ENCODE measurements around the gene FHL2. TPM values are rescaled to one million over a fixed set of nuclear protein-coding genes. Genes with fewer than 3 reads are reported as not detected.
A peak's percentile ranks its signal among the peaks of the same experiment; 100 is the strongest.

FHL2 gene, protein sequence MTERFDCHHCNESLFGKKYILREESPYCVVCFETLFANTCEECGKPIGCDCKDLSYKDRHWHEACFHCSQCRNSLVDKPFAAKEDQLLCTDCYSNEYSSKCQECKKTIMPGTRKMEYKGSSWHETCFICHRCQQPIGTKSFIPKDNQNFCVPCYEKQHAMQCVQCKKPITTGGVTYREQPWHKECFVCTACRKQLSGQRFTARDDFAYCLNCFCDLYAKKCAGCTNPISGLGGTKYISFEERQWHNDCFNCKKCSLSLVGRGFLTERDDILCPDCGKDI
- total RNA-seq = 1 to 10 TPM; 1.3 to 1.5 TPM

DNA sequence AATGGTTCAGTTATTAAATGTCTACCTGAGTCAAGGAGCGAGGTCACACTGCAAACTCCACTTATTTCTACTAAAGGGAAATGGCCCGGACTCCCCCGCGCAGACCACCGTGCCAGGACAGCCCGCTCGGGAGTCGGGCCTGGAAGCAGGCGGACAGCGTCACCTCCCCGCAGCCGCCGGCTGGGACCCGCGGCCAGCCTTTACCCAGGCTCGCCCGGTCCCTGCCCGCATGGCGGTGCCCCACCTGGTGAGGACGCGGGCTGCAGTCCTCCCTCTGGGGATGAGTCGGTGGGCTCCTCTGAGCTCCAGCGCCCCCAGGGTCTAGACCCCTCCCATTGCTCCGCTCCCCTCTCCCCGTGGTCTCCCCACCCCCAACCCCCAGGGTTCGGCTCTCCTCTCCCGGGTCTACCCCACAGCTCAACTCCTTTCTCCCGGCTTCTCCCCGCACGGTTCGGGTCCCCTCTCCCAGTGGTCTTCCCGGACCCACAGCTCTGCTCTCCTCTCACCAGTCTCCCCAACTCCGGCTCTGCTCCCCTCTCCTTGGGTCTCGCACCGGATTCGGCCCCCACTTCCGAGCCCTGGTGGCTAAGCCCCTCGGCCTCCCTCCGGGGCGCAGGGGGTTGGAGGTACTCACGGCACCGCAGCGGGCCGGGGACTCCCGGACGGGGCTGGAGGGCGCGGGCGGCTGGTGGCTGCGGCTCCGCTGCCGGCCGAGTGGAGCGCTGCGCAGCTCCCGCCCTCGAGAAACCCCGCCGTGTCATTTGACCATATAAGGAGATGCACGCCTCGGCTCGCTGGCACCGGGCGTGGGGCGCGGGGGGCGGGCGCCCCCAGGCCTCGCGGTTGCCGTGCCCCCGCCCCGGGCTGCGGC lies at the start of gene FHL2:
TSS of gene FHL2 (minus strand) at position 716 of the 871 bp plus-strand sequence. CDS start 12,535 bp downstream, outside the sequence.
- Mint-ChIP-seq H3K9me3 (no peaks in the 10 kb centered on the region), H3K4me3 (peak within 1 kb of the TSS; percentile 70), H3K36me3 (no peaks in the 10 kb centered on the region), H3K27ac (no peak within 1 kb of the TSS), H3K27me3 (peaks cover 24% of the 10 kb centered on the region), H3K4me1 (ENCODE audit: low read depth) (peaks cover 7% of the 10 kb centered on the region)
- DNase-seq = peak; percentile 77
- intact Hi-C loops (cut with micrococcal nuclease) = no loop called here
- ChIA-PET POLR2A (no interaction called here), CTCF (interaction anchor here (1.2 to 1.9 kb wide), 2 partner anchors 29 to 147 kb away, joined by 3 to 10 read pairs; no protein-coding TSS in a partner anchor)

DNA sequence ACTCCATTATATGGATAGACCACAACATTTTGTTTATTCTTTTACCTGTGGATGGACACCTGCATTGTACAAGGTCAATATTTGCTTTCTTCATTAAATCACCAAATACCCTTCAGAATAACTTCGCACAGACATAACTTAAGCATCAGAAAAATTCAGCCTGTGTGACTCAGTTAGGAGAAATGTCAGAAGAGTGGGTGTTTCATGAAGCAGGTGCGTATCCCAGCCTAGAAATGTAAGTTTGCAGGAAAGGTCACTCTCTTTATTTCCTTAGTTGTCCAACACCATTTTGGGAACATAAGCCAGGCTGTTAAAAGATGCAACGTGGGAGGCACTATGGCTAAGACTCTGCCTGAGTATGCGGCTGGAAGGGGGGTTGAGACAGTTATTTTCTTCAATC lies 48.6 kb upstream of the FHL2 start:
- POLR2A ChIA-PET = no interaction called here
- DNase-seq = no peak
- no peaks in the 10 kb centered on the region for H3K36me3 Mint-ChIP-seq
- intact Hi-C loops (cut with micrococcal nuclease) = no loop called here
- peaks cover 19% of the 10 kb centered on the region for H3K27me3 Mint-ChIP-seq
- no peaks in the 10 kb centered on the region for H3K9me3 Mint-ChIP-seq
- CTCF ChIA-PET = no interaction called here
- no peak overlapping the region for H3K4me3 Mint-ChIP-seq
- H3K4me1 Mint-ChIP-seq (ENCODE audit: low read depth) = no peaks in the 10 kb centered on the region
- H3K27ac Mint-ChIP-seq = no peak overlapping the region

DNA sequence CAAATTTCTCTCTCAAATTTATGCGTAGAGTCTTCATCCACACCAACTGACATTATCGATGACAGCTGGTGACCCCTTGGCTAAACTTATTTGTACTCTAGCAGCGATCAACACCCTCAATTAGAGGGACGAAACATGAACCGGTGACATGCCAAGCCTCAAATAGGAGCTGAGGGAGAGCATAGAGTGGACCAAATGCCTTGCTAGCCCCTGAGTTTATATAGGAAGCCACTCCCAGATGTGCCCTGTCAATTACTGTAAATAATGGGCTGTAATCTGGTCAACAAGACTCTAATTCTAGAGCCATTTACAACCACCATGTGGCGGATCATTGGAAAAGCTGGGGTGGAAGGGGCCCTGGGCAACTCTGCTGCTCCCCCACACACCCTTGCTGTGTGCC lies 47.6 kb upstream of the FHL2 start:
- intact Hi-C loops (cut with micrococcal nuclease) = no loop called here
- POLR2A ChIA-PET = no interaction called here
- no peak for DNase-seq
- H3K36me3 Mint-ChIP-seq = no peaks in the 10 kb centered on the region
- H3K9me3 Mint-ChIP-seq = no peaks in the 10 kb centered on the region
- H3K27me3 Mint-ChIP-seq = peaks cover 19% of the 10 kb centered on the region
- no peak overlapping the region for H3K4me3 Mint-ChIP-seq
- no peaks in the 10 kb centered on the region for H3K4me1 Mint-ChIP-seq (ENCODE audit: low read depth)
- H3K27ac Mint-ChIP-seq = no peak overlapping the region
- CTCF ChIA-PET = no interaction called here

DNA sequence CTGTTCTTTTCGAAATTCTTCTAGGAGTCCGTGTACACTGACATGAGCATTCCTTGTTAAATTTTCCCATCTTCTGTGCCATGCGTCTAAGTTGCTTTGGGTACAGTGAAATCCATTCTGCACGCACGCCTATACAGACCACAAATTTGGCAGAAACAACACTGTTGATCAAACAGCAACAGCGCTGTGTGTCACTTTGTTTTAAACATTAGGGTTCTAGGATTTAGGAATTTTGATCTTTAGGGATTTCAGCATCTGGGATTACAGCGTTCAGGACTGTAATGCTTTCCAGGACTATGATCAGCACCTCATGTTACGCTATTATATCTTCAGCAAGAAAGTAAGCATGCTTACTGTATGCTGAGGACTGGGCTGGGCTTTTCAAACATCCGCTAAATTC lies 47.1 kb upstream of the FHL2 start:
- ChIA-PET CTCF (no interaction called here), POLR2A (no interaction called here)
- Mint-ChIP-seq H3K36me3 (no peaks in the 10 kb centered on the region), H3K4me3 (no peak overlapping the region), H3K4me1 (ENCODE audit: low read depth) (no peaks in the 10 kb centered on the region), H3K27me3 (peaks cover 19% of the 10 kb centered on the region), H3K9me3 (no peaks in the 10 kb centered on the region), H3K27ac (no peak overlapping the region)
- no peak for DNase-seq
- intact Hi-C loops (cut with micrococcal nuclease) = no loop called here

DNA sequence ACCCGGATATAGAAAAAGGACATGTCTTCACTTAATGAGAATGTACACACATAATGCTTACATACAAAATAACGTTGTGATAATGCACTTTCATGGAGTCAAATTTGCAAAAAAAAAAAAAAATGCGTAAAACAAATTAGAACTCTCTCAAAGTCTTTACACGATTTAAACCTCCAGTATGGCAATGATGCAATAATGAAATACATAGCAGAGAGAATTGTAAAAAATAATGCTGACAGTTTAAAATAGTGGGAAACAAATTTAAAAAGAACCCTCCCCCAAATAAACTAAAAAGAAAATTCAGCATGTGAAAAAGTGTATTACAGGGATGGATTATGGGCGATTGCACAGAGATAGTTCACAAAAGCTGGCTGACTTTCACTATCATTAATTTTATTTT lies 46.6 kb upstream of the FHL2 start:
- Mint-ChIP-seq H3K27me3 (peaks cover 16% of the 10 kb centered on the region), H3K4me1 (ENCODE audit: low read depth) (no peaks in the 10 kb centered on the region), H3K27ac (no peak overlapping the region), H3K4me3 (no peak overlapping the region), H3K36me3 (no peaks in the 10 kb centered on the region), H3K9me3 (no peaks in the 10 kb centered on the region)
- DNase-seq = no peak
- ChIA-PET CTCF (no interaction called here), POLR2A (no interaction called here)
- intact Hi-C loops (cut with micrococcal nuclease) = no loop called here

DNA sequence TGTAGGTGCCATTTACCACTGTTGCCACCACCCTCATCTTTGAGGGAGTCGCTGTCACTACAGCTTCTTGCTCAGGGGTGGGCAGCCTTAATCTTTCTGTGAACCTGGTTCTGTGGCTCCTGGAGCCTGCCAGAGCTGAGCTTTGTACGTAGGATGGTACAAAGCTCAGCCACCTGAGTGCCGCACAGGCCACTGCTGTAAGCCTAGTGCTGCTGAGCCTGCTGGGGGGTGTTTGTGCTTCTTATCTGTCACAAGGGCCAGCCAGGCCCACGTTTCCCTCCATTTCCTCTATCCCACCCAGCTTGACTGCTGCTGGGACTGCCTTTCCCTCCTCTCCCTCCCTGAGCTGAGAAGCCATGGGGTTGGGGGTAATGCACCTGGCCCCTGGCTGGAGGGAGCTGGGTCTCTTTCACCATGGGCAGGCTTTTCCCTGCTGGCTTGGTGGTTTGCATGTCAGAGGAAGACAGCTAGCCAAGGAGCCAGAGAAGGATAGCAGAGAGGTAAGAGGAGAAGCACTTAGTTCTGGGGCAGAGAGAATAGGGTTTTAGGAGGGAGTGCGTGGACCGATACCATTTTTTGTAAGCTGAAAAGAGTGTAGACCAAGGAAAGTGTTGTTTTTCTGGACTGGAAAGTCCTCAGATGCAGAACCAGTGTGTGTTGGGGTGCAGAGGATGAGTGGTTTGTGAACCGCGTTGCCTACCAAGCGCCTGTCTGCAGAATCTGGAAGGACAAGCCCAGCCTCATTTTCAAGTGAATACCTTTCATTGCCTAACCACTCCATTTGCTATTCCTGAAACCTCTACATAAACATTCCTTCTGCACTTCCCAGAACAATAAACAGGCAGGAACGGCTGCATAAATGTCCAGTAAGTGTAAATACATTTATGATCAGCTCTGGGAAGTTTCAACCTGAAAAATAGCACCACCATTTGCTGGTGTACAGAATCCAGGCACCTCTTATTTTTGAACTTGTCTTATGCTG lies 45.1 kb upstream of the FHL2 start:
- POLR2A ChIA-PET = no interaction called here
- Mint-ChIP-seq H3K4me3 (no peak overlapping the region), H3K36me3 (no peaks in the 10 kb centered on the region), H3K4me1 (ENCODE audit: low read depth) (no peaks in the 10 kb centered on the region), H3K27me3 (peaks cover 7% of the 10 kb centered on the region), H3K9me3 (no peaks in the 10 kb centered on the region), H3K27ac (no peak overlapping the region)
- intact Hi-C loops (cut with micrococcal nuclease) = no loop called here
- no peak for DNase-seq
- CTCF ChIA-PET = no interaction called here

DNA sequence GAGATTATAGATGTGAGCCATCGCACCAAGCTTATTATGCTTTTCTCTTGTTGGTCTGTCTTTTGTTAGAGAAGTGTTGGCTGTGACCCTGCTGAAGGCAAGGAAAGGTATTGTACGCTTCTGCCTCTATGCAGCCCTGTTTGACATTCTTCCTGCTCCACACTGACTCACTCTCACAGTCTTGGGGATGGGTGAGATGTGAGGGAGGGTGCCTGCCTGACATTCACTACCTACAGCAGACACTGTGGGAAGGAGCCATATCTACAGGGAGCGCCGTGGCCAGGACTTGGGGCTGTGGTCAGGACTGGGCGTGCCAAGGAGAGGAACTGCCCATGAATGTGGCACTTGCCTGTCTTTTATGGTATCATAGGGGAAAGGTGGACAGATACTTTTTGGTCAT lies 43.9 kb upstream of the FHL2 start:
- H3K27ac Mint-ChIP-seq = no peak overlapping the region
- no peaks in the 10 kb centered on the region for H3K4me1 Mint-ChIP-seq (ENCODE audit: low read depth)
- peaks cover 2% of the 10 kb centered on the region for H3K27me3 Mint-ChIP-seq
- no peak for DNase-seq
- intact Hi-C loops (cut with micrococcal nuclease) = no loop called here
- ChIA-PET CTCF (no interaction called here), POLR2A (no interaction called here)
- no peak overlapping the region for H3K4me3 Mint-ChIP-seq
- no peaks in the 10 kb centered on the region for H3K9me3 Mint-ChIP-seq
- no peaks in the 10 kb centered on the region for H3K36me3 Mint-ChIP-seq

DNA sequence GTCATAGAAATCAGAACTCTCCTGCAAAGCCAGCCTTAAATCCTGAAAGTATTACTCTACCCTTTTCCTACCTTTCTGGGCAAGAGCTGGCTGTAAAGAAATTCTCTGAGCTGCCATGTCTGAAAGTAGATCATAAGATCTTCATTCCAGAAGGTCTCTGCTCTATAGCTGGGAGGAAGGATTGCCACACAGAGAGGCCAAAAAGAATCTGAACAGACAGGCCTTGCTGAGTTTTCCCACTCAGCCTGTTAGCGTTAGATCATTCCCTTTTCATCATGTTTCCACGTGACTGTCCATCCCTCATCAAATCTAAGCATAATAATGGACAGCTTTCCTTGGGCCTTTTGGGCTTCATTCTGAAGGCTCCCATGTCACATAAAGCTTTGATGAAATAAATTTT lies 43.2 kb upstream of the FHL2 start:
- H3K27me3 Mint-ChIP-seq = peaks cover 2% of the 10 kb centered on the region
- no peaks in the 10 kb centered on the region for H3K9me3 Mint-ChIP-seq
- no peak overlapping the region for H3K27ac Mint-ChIP-seq
- H3K36me3 Mint-ChIP-seq = no peaks in the 10 kb centered on the region
- CTCF ChIA-PET = no interaction called here
- intact Hi-C loops (cut with micrococcal nuclease) = no loop called here
- no peak for DNase-seq
- no peaks in the 10 kb centered on the region for H3K4me1 Mint-ChIP-seq (ENCODE audit: low read depth)
- H3K4me3 Mint-ChIP-seq = no peak overlapping the region
- POLR2A ChIA-PET = no interaction called here

DNA sequence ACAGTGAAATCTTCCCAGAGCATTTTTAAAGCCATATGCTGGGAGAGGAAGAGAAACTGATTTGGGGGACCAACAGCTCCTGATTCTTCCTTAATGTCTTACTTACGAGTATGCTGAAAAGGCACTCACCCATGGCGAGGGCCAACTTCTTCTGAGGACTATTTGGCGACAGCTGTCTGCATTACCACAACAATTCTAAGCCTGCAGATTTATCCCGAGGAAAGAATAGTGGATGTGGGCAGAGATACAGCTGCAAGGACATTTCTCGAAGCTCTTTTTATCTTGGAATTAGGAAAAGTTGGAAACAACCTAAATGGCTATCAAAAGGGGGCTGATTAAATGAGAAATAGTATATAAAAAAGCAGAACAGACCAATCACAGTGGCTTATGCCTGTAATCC lies 40.3 kb upstream of the FHL2 start:
- H3K4me3 Mint-ChIP-seq = no peak overlapping the region
- no peak for DNase-seq
- H3K27ac Mint-ChIP-seq = no peak overlapping the region
- H3K36me3 Mint-ChIP-seq = no peaks in the 10 kb centered on the region
- ChIA-PET CTCF (no interaction called here), POLR2A (no interaction called here)
- H3K9me3 Mint-ChIP-seq = no peaks in the 10 kb centered on the region
- H3K27me3 Mint-ChIP-seq = peaks cover 3% of the 10 kb centered on the region
- H3K4me1 Mint-ChIP-seq (ENCODE audit: low read depth) = no peaks in the 10 kb centered on the region
- intact Hi-C loops (cut with micrococcal nuclease) = no loop called here

DNA sequence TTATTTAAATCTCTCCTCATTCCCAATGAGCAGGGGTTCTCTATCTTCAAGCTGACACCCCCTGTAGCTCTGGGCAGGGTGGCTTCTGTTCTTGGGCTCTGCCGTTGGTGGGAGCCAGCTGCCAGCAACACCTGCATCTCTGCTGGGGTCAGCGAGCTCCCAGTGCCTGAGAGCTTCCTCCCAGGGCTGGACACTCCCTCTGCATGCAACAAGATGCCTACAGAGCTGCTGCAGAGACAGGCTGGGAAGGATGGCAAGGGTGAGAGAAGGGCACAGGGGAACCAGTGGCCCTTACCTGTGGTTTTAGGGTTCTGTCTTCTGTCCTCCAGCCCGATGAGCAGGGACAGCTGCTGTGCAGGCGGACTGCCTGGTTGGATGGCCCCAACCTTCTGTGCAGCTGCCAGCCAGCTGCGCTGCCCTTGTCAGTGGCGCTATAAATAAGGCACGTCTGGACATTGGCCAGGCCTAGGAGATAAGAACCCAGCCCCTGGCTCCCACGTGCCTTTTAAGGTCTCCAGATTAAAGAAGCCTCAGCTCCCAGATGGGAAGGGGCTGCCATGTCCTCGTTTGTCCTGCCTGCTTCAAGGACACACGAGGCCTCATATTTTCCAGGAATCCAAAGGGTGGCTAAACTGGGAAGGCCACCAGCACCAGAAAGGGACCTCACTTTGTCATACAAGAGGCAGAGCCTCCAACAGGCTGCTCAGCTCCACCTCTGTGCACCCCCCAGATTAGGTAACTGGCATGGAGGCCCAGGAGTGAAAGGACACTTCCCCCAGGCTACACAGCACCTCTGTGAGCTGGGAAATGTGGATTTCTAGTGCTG lies 39.5 kb upstream of the FHL2 start:
- intact Hi-C loops (cut with micrococcal nuclease) = no loop called here
- H3K27me3 Mint-ChIP-seq = peaks cover 8% of the 10 kb centered on the region
- ChIA-PET CTCF (no interaction called here), POLR2A (no interaction called here)
- H3K9me3 Mint-ChIP-seq = no peaks in the 10 kb centered on the region
- no peak for DNase-seq
- no peak overlapping the region for H3K4me3 Mint-ChIP-seq
- no peaks in the 10 kb centered on the region for H3K4me1 Mint-ChIP-seq (ENCODE audit: low read depth)
- no peak overlapping the region for H3K27ac Mint-ChIP-seq
- H3K36me3 Mint-ChIP-seq = no peaks in the 10 kb centered on the region

DNA sequence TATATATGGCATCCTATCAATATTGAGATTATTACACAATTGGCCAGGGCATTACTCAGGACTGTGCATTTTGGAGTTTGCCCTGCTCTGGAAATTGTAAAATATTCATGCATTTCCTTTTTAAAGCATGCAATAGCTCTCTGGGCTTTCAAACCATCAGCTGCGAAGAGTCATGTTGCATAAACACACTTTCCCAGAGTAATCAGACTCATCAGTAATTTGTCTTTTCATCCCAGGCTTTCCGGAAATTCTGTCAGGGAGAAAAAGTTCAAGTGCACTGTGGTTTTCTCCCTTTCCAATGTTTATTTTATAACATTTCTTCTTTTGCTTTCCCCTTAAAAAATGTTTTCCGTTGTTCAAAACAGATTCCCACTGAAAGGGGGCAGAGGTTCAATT lies 38.9 kb upstream of the FHL2 start:
- H3K27me3 Mint-ChIP-seq = peaks cover 8% of the 10 kb centered on the region
- H3K36me3 Mint-ChIP-seq = no peaks in the 10 kb centered on the region
- CTCF ChIA-PET = no interaction called here
- intact Hi-C loops (cut with micrococcal nuclease) = no loop called here
- POLR2A ChIA-PET = no interaction called here
- no peak overlapping the region for H3K4me3 Mint-ChIP-seq
- H3K27ac Mint-ChIP-seq = no peak overlapping the region
- DNase-seq = no peak
- H3K4me1 Mint-ChIP-seq (ENCODE audit: low read depth) = no peaks in the 10 kb centered on the region
- H3K9me3 Mint-ChIP-seq = no peaks in the 10 kb centered on the region

DNA sequence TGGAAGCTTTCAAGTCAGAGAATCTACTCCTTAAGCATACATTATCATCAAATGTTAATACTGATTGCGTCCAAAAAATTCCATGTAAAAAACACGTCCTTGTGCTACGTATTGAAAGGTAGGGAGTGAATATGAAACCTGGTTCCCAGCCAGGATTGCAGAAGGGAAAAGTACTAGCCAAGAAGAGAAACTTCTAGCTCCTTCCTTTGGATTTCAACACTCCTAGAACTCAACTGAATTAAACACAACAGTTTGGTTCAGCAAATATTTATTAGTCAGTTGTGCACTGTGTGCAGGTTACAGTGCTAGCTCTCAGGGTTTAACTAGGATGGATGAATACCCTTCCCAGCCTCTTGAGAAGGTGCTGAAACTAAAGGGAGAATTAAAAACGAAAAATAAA lies 33.9 kb upstream of the FHL2 start:
- Mint-ChIP-seq H3K4me1 (ENCODE audit: low read depth) (no peaks in the 10 kb centered on the region), H3K9me3 (no peaks in the 10 kb centered on the region), H3K27ac (no peak overlapping the region), H3K4me3 (no peak overlapping the region), H3K27me3 (peaks cover 8% of the 10 kb centered on the region), H3K36me3 (no peaks in the 10 kb centered on the region)
- DNase-seq = no peak
- CTCF ChIA-PET = no interaction called here
- POLR2A ChIA-PET = no interaction called here
- intact Hi-C loops (cut with micrococcal nuclease) = no loop called here
